ENCODE measurements around the gene MAP3K14.

GRCh38 chr17:45345246-45345553, 28.4 kb upstream of the MAP3K14 start:
- TF ChIP-seq POLR2A (IDR thresholded peaks at IDR 0.05; ENCODE audit: low read length) (no peak), GATA1 (IDR thresholded peaks at IDR 0.05; ENCODE audit: low read depth, low read length) (no peak)
